Left lobe of liver (tissue), 2 donors: ENCODE results near the gene ATG2A. TPM values are rescaled to one million over a fixed set of nuclear protein-coding genes. Genes with fewer than 3 reads are reported as not detected.

ENCODE experiments used
- ATAC-seq: fragments of 200-7000 bp; cut with Tn5 transposase; one replicate; pipeline ENCODE4 v1.9.1; 2020; ENCODE audit warnings: mild to moderate bottlenecking, moderate library complexity
- DNase-seq: peaks from one replicate; pipeline ENCODE4 v3.0.0-alpha.2; 2020; ENCODE audit warnings: low spot score
- total RNA-seq: library from RNA; stranded (reverse); gene quantifications from one replicate; pipeline ENCODE4 v1.2.1, GENCODE V29; 2021
- donor health status: DM: no; HTN: no; CAD: no; lungs with moderate emphysema.
- donor health status: DM: no; HTN: yes; CAD: no.

The ATG2A gene
- total RNA-seq, 1 donor from 2014 or later, result 34.0 TPM

DNA sequence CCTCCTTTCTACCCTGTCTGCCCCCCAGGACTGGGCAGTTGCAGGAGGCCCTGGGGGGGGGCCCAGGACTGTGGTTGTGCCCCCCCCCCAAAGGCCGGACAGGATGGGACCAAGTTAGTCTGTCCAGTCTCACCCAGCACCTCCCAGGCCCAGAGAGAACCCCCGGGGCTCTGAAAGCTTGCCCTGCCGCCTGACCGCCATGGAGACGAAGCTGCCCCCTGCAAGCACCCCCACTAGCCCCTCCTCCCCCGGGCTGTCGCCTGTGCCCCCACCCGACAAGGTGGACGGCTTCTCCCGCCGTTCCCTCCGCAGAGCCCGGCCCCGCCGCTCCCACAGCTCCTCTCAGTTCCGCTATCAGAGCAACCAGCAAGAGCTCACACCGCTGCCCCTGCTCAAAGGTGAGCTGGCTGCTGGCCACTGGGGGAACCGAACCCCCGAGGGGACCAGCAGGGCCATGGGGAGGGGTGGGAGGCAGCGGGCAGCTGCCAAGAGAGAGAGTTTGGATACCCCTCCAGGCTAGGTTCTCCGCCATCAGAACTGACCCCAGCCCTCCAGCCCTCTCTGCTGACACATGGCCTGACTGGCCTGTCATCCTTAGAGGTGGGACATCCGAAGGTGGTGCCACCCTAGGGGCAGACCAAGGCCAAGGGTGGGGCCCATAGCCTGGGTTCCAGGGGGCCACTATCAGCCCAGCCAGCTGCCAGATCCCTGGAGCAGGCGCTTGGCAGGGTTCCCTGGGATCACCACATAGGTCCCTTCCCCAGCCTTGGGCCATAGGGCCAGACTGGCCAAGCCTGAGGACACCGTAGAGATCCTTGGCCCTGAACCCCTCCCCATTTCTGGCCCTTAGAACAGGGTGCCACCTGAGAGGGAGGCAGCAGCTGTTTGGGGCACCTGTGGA is 8.8 kb upstream of the ATG2A start:
- DNase-seq, result no peak
- no peak for ATAC-seq

- DNase-seq (no peak), ATAC-seq (peak; percentile 1)
Measured at GRCh38 chr11:64924910-64925284, 7.9 kb upstream of the ATG2A start.

GRCh38 chr11:64923944-64924909 is 7.2 kb upstream of the ATG2A start, which contains the start of gene PPP2R5B:
Gene PPP2R5B (plus strand): TSS chr11:64924689. CDS start chr11:64925735, 1,046 bp downstream.
- DNase-seq (peak; percentile 95), ATAC-seq (peak; percentile 95)

- no peak for ATAC-seq
- no peak for DNase-seq
Measured at GRCh38 chr11:64923151-64923661, 6.2 kb upstream of the ATG2A start.

DNA sequence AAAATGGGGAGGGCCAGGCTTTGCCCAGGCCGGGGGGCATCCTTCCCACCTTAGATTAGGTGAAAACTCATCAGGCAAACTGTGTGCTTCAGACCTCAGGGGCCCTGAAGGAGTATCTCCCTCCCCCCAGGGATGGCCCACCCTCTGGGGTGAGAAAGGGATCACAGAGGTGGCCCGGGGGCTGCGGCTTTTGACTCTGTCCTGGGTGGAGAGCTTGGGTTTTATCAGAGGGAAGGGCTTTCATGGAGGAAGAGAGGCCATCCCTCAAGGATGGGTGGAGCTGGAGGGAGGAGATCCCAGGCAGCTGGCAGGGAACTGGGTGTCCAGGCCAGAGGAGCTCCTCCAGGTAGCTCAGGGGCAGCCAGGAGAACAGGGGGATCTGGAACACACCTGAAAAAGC is 4.4 kb upstream of the ATG2A start:
- no peak for ATAC-seq
- no peak for DNase-seq

DNA sequence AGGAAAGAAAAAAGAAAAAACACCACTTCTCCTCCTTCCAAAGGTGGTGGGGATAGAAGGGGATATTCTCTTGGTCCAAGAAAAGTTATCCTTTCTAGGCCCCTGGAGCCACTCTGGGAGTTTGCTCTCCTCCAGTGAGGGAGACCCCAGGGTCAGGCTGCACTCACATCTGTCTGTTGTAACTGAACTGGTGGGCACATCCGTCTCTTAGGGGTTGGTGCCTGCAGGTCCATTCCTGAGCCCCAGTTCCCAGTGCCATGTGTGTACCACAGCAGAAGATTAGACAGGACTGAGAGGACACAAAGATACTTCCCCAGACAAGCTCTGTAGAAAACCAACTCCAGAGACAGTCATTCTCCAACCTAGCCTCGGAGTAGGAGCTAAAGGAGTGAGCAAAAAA is 3.1 kb upstream of the ATG2A start:
- no peak for ATAC-seq
- DNase-seq, result no peak

GRCh38 chr11:64919627-64920026 is 2.6 kb upstream of the ATG2A start:
- ATAC-seq (no peak), DNase-seq (no peak)

DNA sequence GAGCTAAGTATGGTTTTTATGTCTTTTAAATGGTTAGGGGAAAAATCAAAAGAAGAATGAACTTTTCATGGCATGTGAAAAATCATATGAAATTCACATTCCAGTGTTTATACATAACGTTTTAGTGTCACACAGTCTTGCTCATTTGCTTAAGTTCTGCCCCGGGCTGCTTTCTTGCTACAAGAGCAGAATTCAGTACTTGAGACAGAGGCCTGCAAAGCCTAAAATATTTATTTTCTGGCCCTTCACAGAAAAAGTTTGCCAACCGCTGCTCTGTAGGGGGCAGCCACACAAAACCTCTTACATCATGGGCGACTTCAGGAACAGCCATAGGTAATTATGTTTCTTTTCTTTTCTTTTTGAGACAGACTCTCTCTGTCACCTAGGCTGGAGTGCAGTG is 1.0 kb upstream of the ATG2A start:
- ATAC-seq, result no peak
- DNase-seq, result no peak

- no peak for ATAC-seq
- DNase-seq, result no peak
Measured at GRCh38 chr11:64917663-64917995, 620 bp upstream of the ATG2A start.

- ATAC-seq, result peak; percentile 28
- peak; percentile 68 for DNase-seq
Measured at GRCh38 chr11:64916040-64916774, 802 bp downstream of the ATG2A start.

- DNase-seq, result no peak
- no peak for ATAC-seq
Measured at GRCh38 chr11:64915376-64915887, 1.6 kb downstream of the ATG2A start.

DNA sequence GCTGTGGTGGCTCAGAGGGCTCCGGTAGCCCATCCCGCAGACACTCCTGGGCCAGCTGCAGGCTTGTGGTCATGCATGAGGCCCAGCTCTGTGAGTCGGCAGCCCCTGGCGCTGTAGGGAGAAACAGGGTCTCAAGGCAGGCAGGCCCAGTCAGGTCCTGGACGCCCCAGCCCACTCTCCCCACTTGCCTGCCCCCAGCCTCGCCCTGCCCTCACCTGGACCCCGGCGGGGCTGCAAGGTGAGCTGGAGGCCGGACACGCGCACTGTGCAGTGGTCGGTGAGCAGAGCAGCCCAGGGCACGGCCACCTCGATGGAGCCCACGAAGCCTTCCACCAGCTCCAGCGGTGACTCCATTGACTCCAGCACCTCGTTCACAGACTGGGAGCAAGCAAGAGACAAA is 2.9 kb downstream of the ATG2A start:
- ATAC-seq (no peak), DNase-seq (no peak)

DNA sequence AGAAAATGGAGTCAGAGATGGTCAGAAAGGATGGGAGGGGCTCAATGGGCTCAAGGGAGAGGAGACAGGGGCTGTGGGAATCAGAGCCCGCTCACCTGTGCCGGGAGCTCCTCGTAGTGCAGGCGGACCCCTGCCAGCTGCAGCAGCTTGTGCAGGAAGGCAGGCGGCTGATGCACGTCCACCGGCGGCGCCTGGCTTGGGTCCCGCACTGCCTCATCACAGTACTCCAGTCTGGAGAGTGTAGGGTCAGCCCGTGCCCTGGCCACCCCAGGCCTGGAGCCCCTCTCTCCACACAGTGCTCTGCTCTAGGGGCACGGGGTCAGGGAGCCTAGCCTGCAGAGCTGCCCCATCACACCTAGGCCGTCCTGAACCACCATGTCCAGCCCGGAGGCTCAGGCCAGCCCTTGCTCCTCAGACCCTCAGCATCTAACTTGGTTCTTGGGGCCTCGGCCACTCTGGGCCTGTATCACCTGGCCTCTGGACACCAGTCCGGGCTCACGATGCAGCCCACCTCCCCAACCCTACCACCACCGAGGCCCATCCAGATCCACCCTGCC is 3.8 kb downstream of the ATG2A start:
- ATAC-seq, result no peak
- no peak for DNase-seq

- ATAC-seq (no peak), DNase-seq (no peak)
Measured at GRCh38 chr11:64911689-64912088, 5.3 kb downstream of the ATG2A start.

- ATAC-seq (no peak), DNase-seq (no peak)
Measured at GRCh38 chr11:64911142-64911541, 5.9 kb downstream of the ATG2A start.

DNA sequence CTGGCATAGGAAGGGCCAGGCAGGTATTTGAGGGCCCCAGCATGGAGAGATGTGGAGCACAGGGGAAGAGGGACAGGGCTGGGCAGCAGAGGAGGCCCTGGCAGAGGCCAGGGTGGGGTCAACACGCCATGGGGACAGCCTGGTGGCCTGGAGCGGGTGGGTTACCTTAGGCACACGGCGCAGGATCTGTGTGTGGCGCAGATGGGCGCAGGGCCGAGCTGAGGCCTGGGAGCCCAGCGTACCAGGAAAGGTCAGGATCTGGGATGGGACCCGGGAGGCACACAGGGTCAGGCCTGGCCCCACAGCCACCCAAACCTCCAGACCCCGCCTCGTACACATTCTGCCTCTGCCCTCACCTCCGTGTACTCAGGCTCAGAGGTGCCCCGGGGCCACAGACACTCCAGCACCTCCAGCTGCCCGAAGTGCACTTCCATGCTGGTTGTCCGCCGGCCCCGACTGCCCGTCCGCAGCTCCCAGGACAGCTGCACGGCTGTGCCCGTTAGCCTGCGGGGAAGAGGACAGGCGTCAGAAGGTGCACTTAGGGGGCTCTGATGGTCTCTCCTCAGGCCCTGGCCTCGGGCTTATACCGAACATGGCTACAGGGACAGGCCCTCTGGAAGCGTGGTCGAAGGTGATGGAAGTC is 6.4 kb downstream of the ATG2A start:
- DNase-seq (no peak), ATAC-seq (no peak)

DNA sequence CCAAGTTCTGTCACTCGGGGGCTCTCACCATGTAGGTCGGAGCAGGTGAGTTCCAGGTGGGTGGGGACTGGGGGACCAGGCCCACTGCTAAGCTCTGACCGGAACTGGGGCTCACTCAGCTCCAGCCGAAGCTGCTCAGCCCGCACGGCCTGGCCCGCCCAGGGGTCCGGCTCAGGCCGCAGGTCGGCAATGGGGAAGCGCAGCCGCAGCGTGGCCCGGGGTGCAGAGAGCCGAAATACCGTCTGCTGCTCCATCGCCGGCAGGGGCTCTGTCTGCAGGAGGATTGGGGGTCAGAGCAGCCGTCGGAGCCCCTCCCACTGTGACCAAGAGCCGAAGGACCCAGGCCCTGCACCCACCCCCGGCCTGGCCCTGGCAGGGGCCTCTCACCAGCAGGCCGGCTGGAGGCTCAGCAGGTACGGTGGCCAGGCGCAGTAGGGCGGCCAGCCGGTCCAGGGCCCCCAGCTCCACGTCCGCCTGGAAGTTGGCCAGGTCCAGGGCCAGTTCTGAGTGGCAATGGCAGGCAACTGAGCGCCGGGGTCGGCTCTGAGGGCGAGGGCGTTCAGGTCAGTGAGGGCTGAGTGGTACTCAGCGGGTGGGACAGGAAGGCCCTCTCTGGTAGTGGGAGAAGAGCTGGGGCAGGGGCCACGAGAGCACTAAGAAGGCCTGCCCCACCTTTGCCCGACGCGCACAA is 7.2 kb downstream of the ATG2A start:
- ATAC-seq, result no peak
- DNase-seq, result no peak

DNA sequence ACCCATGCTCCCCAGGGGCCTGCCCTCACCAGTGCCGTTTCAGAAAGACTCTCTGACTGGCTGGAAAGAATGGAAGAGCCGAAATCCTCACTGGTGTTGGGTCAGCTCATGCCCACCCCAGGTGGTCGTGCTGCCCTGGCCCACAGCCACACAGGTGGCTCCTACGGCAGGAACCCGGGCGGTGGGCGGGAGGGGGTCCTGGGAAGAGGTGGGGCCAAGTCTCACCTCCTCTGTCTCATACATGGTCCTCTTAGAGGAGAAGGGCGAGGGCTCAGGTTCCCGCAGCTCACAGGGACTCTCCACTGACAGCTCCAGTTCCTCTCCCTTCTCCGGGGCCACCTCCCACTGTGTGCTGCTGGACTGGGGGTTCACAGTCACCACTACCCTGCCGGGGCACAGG is 8.2 kb downstream of the ATG2A start:
- ATAC-seq (no peak), DNase-seq (no peak)

DNA sequence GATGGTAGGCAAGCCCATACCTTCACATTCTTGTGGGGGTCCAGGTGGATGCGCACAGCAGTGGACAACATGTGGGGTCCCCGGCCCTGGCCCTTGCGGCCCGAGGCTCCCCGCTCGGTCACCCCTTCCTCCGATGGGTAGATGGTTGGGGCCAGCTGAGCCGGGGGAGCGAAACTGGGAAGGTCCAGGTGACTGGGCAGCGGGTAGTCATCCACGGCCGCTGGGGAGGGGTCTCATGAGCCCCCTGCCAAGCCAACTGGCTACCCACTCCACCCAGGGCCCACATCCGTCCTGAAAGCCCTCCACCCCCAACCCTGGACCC is 10.7 kb downstream of the ATG2A start:
- DNase-seq (no peak), ATAC-seq (no peak)
